HG03196 (cell line): Measurements from ENCODE around the gene TUBE1.
"Not testable (repeated sequence)": the region's sequence is repeated elsewhere in the genome, so short reads cannot be mapped to it uniquely, and the experiment has no call there.

Experiments used
- ATAC-seq: cut with Tn5 transposase; IDR thresholded peaks from one replicate; pipeline ENCODE4 v1.9.1; 2021; ENCODE audit not compliant: unreplicated experiment

The TUBE1 gene

GRCh38 chr6:112065426-112065986 lies 21.8 kb downstream of the TUBE1 start:
- no peak for ATAC-seq

GRCh38 chr6:112062966-112063365 lies 24.3 kb downstream of the TUBE1 start:
- ATAC-seq, result no peak

DNA sequence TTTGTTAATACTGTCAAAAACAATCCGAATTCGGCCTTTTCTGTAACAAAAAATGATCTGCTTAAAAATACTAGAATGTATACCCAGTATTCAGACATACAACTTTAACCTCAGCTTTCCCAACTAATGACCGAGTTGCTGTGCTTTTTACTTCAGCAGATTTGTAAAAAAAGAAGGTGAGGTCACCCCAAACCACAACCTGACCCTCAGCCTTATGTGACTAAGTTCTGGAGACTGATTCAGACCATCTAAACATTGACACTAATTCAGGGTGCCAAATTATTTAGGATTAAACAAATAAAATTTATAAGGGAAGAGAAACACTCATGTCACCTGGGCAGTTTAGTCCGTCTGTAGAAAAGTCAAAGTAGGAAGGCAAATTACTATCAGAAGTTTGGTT lies 25.7 kb downstream of the TUBE1 start:
- no peak for ATAC-seq

GRCh38 chr6:112058243-112059032 lies 28.8 kb downstream of the TUBE1 start:
- ATAC-seq, result no peak

DNA sequence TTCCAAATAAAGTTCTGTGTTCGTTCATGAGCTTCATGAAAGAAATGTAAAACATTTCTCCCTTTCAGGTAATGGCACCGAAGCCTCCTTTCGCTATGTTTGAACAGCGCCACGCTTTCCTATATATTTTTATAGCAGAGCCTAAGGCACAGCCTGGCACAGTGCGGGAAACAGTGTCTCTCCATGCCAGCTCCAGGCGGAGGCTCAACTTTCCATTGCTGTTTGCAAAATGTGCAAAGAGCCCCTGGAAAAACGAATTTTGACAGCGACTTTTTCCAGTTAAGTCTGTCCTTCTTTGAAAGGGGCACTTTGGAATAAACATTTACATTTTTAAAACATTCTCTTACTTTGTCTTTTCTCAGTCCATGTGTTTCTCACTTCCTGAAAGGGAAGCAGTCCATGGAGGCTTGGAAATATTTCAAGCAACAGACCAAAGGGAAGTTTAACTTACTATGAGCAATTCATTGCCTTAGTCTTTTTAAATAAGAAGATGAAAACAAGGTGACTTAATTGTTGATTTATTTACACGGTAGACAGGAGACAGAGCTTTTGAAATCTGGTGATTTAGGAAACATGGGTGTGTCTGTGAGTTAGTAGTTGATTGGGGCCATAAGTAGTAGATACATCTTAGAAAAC lies 32.6 kb downstream of the TUBE1 start:
- no peak for ATAC-seq

DNA sequence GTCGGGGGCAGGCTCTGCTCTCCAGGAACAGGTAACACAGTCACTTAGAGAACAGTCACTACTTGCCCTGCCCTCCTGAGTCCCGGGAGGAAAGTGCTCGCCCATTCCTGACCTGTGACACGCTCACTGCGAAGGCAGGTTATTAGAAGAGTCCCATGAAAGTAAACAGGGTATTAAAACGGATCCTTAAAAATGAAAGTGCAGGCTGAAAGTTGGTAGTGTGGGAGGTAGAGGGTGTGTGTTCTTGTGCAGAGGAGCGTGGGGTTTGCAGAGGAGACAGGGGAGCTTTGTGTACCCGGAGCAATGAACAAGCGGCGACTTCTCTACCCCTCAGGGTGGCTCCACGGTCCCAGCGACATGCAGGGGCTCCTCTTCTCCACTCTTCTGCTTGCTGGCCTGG lies 33.3 kb downstream of the TUBE1 start, which contains the start of gene CCN6:
Gene CCN6 (plus strand): TSS at position 104 of the 400 bp plus-strand sequence. CDS start 254 bp downstream, at position 358.
- ATAC-seq, result no peak

GRCh38 chr6:112051251-112051740 lies 36.0 kb downstream of the TUBE1 start:
- ATAC-seq, result not testable (repeated sequence)

GRCh38 chr6:112050429-112050828 lies 36.9 kb downstream of the TUBE1 start:
- ATAC-seq, result no peak

- no peak for ATAC-seq
These were observed 37.3 kb downstream of the TUBE1 start for GRCh38 chr6:112049996-112050395.

DNA sequence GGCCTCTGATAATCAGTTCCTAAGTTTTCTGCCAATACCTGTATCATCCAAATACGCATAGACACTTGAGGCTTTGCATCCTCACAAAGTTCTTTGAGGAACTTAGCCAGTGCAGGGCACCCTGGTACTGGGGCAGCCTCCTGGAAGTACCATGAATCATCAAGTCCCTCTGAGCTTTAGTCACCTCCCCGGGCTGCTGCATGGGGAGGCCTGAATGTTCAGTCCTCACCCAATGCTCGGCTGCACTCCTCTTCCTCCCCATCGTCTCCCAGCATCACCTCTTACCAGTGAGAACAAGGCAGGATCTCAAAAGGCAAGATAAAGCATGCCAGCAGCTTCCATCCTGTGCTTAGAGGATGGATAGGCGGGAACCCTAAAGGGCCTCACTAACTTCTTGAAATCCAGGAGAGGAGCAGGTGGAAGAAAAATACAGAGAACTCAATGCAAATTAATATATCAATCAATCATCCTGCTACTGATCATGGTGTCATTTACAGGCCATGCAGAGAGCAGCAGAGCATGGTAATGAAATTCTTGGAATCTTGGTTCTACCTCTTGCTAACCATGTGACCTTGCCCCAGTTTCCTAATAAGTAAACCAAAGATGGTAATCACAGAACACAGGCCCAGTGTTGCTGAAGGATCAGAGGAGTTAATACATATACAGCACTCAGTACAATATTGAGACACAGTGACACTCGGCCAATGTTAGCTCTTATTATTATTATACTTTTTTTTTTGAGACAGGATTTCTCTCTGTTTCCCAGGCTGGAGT lies 38.1 kb downstream of the TUBE1 start:
- ATAC-seq, result no peak

DNA sequence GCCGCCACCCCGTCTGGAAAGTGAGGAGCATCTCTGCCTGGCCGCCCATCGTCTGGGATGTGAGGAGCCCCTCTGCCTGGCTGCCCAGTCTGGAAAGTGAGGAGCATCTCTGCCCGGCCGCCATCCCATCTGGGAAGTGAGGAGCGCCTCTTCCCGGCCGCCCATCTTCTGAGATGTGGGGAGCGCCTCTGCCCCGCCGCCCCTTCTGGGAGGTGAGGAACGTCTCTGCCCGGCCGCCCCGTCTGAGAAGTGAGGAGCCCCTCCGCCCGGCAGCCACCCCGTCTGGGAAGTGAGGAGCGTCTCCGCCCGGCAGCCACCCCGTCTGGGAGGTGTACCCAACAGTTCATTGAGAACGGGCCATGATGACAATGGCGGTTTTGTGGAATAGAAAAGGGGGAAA lies 39.8 kb downstream of the TUBE1 start:
- ATAC-seq, result not testable (repeated sequence)

- no peak for ATAC-seq
These were observed 42.4 kb downstream of the TUBE1 start for GRCh38 chr6:112044856-112045255.

GRCh38 chr6:112044196-112044595 lies 43.1 kb downstream of the TUBE1 start:
- no peak for ATAC-seq

DNA sequence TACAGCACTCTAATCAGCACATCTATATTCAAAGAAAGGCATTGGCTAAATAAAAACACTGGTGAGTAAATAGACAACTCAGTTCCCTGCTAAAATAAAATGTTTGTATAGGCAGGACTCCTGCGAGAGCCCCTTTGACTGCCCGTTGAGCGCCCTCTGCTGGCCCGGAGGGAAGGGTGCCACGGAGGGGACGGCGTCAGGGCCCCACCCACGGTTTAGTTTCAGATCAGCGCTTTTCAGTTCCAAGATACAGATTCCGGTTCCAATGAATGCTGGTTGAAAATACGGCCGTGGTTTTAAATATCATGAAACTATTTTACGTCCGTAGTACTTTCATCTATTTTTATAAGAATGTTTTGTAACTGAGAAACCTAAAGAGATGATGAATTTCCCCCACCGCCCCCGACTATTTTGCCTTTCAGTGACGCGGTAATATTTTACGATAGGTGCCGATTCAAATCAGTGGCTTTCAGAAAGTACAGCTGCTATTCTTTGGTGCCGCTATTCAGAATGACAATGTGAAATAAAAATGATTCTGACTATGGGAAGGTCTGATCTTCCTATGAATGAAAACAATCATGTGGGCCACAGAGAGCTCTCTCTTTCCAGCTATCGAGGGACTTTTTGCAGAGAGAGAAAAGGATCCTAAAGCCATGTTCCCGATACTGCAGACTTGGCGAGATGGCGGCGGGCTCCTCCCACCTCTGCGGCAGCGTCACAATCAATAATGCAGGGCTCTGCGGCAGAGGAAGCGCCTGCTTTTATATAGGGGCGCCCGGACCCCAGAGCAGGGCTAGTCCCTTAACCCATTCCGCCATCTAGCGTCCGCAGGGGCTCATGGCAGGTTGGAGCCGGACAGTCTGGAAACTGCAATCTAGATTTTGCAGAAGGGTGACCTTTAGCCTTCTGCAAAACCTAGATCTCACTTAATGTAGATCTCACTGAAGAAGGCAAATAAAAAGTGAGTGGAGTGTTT lies 44.0 kb downstream of the TUBE1 start:
- ATAC-seq, result peak; percentile 93

GRCh38 chr6:112041535-112041934 lies 45.7 kb downstream of the TUBE1 start:
- no peak for ATAC-seq

- ATAC-seq, result no peak
These were observed 46.3 kb downstream of the TUBE1 start for GRCh38 chr6:112040956-112041355.

DNA sequence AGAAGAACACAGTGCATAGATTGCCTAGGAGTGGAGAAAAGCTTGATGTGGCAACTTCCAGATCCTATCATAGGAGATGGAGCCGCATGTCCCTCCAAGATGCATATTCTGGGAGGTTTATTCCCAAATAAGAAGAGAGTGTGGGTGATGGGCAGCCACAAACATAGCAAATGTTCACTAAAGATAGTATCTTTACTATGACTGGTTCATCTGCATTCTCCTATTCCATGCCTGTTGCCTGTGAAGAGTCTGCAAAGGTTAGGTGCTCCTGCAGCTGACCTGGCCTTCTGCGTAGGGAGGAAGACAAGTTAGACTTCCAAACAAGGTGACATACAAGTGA lies 47.9 kb downstream of the TUBE1 start:
- no peak for ATAC-seq

DNA sequence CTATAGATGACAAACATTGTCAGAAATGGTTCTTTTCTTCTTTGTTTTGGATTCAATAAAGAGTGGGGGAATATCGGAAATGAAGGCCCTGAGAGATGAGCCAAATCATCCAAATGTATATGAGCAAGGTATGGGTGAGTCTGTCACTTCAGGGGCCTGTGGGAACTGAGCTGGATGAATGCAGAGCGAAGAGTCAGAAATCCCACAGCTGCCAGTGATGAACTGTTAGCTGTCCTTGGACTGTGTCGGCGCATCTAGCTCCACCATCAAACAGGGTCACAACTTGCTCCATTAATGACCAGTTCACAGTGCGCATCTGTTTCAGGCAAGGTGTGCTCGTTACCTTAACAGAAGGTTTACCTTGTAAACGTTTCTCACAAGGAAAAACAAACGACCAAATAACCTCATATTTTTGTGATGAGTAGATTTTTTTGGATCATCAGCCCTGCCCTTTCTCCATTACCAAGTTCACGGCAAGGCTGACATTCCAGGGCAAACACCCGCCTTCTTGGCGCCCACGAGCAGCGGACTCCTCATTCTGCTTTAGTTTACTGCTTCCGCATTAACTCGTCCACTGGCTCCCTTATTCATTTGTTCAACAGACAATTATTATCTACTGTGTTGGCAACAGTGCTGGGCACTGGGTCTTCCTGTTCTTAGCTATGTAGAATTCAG lies 48.4 kb downstream of the TUBE1 start:
- no peak for ATAC-seq

DNA sequence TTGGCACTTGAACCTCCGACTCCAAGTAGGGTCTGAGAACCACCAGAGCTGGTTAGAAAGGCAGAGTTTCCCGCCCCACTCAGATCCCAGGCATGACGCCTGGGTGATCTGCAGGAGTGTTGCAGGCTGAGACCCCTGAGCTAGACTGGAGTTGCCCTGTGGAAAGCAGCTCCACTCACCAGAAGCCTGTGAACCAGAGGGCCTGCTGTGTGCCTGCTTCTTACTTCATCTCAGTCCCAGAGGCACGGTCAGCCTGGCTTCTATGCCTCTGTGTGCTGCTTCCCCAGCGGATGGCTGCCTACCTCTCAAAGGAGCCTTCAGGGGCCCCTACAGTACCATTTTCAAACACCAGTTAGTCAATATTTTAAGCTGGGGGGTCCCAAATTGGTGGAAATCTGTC lies 49.0 kb downstream of the TUBE1 start:
- ATAC-seq, result no peak

- no peak for ATAC-seq
These were observed 49.5 kb downstream of the TUBE1 start for GRCh38 chr6:112037783-112038216.
